K562 (cell line): ENCODE measurements around the gene AHCYL2. TPM values are rescaled to one million over a fixed set of nuclear protein-coding genes. Genes with fewer than 3 reads are reported as not detected.

Source experiments
- C11orf30 ChIP-seq: fragments of 450-650 bp; IDR thresholded peaks from 2 replicates; pipeline ENCODE4 v1.6.1; 2016; ENCODE audit warnings: low read depth, mild to moderate bottlenecking
- CC2D1A ChIP-seq: fragments of 450-650 bp; IDR thresholded peaks from 2 replicates; pipeline ENCODE4 v1.6.1; 2017; ENCODE audit warnings: mild to moderate bottlenecking
- CCNT2 ChIP-seq: IDR thresholded peaks from 2 replicates; pipeline ENCODE4 v1.6.1; 2011; ENCODE audit warnings: borderline replicate concordance, low read depth, mild to moderate bottlenecking, moderate library complexity, mixed read lengths, low read length; ENCODE audit not compliant: insufficient read length; ENCODE audit errors: extremely low read depth
- CREM ChIP-seq: IDR thresholded peaks from 2 replicates; pipeline ENCODE4 v1.6.1; 2014; ENCODE audit warnings: antibody characterized with exemption, low read depth
- MAZ ChIP-seq, 2 experiments: fragments of 450-650 bp in 1 of 2; sonication (generic) in 1 of 2; formaldehyde crosslinking; IDR thresholded peaks in 1 of 2; conservative IDR thresholded peaks in 1 of 2; 2 replicates each; pipeline versions ENCODE4 v1.4.0 to v1.5.0; 2020; ENCODE audit warnings: mild to moderate bottlenecking in 1 of 2, missing genetic modification reagents in 1 of 2
- SMC3 ChIP-seq: conservative IDR thresholded peaks from 2 replicates; pipeline ENCODE4 v1.6.1; 2011; ENCODE audit warnings: low read depth, low read length, improper control_type of control experiment; ENCODE audit not compliant: insufficient read depth
- ZNF668 ChIP-seq: fragments of 250-450 bp; sonication (Bioruptor Pico); IDR thresholded peaks from 2 replicates; pipeline ENCODE4 v1.8.0; 2022; ENCODE audit warnings: mild to moderate bottlenecking, inconsistent platforms
- polyA plus RNA-seq, 8 experiments: library from polyadenylated mRNA; depleted of rRNA in 4 of 8; stranded (reverse) in 5 of 8; unstranded in 3 of 8; fragments of >200 nt; fragmentation: Nextera tagmentation in 2 of 8; fragmentation: Illumina TruSeq in 1 of 8; extraction: Ambion mirVana in 2 of 8; extraction: Trizol in 1 of 8; gene quantifications; 2 replicates each; pipeline versions ENCODE4 v1.2.1 to v1.2.3, GENCODE V29; 2011 to 2014; ENCODE audit warnings: inconsistent platforms in 1 of 8, missing spikeins in 1 of 8
- total RNA-seq, 7 experiments: library from RNA; depleted of rRNA in 6 of 7; stranded (reverse); fragments of >200 nt in 6 of 7; fragmentation: Illumina TruSeq in 2 of 7; extraction: Trizol in 2 of 7; gene quantifications; 2 replicates each; pipeline versions ENCODE4 v1.2.1 to v1.2.3, GENCODE V29; 2011 to 2021; ENCODE audit warnings: low replicate concordance in 1 of 7
- TF ChIP-seq, protein P1 (sequence below): fragments of 450-650 bp; formaldehyde crosslinking; IDR thresholded peaks from 2 replicates; pipeline ENCODE4 v1.4.0; 2020; ENCODE audit warnings: mild to moderate bottlenecking, moderate library complexity
- TF ChIP-seq, protein P2 (sequence below): IDR thresholded peaks from 2 replicates; pipeline ENCODE4 v1.6.1; 2012; ENCODE audit warnings: low read depth, low read length, improper control_type of control experiment, borderline replicate concordance
- TF ChIP-seq, protein P3 (sequence below): sonication (generic); formaldehyde crosslinking; IDR thresholded peaks from 2 replicates; pipeline ENCODE4 v1.8.1; 2023; ENCODE audit warnings: mild to moderate bottlenecking, missing genetic modification reagents
- TF ChIP-seq, protein P4 (sequence below), 2 experiments: IDR thresholded peaks in 1 of 2; conservative IDR thresholded peaks in 1 of 2; 2 replicates each; pipeline ENCODE4 v1.6.1; 2016; ENCODE audit warnings: low read depth in 2 of 2, mild to moderate bottlenecking in 1 of 2, missing compliant biosample characterization in 1 of 2, missing genetic modification characterization in 1 of 2, moderate library complexity in 1 of 2

AHCYL2 gene
- total and polyA plus RNA-seq, 9 of the 15 experiments (the other 6 are each of a cell fraction or from before 2014, with no cell fraction given), result 0.93 to 10.5 (median 5.2) TPM

DNA sequence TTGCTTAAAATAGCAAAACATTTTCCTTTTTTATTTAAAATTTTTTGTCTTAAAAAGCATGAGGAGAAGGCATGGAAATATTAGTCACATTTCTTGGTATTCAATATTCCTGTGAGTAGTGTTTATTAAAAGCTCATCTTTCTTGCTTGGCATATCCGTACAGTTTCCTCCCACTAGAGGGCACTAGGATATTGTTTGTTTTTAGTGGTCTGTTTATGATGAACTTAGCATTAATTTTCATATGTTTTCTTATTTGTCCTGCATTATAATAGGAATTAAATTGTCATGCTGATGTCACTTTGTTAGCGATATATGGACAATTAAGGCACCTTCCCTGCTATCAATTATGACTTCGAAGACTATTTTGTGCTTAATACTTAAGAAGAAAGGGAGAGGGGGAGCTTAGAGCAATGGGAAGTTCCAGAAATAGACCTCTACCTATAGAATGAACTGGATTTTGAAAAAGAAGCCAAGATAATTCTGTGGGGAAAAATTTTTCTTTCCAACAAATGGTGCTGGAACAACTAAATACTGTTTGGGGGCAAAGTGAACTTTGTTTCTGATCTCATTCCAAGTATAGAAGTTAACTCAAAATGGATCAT lies 118.4 kb downstream of the AHCYL2 start (continued):
- TF ChIP-seq CCNT2 (no peak), SMC3 (peak; percentile 86), C11orf30 (peak; percentile 66), MAZ (CRISPR knock-in tag; conservative IDR thresholded peaks at IDR 0.05 in 1 of 2, IDR thresholded peaks at IDR 0.05 in 1 of 2) (0 out of 4 replicates have a peak, but pooled peaks of 1 of the 2 experiments have one; percentile 23), CC2D1A (peak; percentile 50; the same call in 1 of the 2 replicates), ZNF668 (CRISPR knock-in tag) (0 out of 2 replicates have a peak, but pooled peaks have one; percentile 39), CREM (no peak)
- TF ChIP-seq, protein P1, sequence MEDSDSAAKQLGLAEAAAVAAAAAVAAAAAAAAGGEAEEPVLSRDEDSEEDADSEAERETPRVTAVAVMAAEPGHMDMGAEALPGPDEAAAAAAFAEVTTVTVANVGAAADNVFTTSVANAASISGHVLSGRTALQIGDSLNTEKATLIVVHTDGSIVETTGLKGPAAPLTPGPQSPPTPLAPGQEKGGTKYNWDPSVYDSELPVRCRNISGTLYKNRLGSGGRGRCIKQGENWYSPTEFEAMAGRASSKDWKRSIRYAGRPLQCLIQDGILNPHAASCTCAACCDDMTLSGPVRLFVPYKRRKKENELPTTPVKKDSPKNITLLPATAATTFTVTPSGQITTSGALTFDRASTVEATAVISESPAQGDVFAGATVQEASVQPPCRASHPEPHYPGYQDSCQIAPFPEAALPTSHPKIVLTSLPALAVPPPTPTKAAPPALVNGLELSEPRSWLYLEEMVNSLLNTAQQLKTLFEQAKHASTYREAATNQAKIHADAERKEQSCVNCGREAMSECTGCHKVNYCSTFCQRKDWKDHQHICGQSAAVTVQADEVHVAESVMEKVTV, result peak; percentile 81
- TF ChIP-seq, protein P2, sequence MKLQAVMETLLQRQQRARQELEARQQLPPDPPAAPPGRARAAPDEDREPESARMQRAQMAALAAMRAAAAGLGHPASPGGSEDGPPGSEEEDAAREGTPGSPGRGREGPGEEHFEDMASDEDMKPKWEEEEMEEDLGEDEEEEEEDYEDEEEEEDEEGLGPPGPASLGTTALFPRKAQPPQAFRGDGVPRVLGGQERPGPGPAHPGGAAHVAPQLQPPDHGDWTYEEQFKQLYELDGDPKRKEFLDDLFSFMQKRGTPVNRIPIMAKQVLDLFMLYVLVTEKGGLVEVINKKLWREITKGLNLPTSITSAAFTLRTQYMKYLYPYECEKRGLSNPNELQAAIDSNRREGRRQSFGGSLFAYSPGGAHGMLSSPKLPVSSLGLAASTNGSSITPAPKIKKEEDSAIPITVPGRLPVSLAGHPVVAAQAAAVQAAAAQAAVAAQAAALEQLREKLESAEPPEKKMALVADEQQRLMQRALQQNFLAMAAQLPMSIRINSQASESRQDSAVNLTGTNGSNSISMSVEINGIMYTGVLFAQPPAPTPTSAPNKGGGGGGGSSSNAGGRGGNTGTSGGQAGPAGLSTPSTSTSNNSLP, result peak; percentile 73; the same call in 1 of the 2 replicates
- TF ChIP-seq, protein P3, sequence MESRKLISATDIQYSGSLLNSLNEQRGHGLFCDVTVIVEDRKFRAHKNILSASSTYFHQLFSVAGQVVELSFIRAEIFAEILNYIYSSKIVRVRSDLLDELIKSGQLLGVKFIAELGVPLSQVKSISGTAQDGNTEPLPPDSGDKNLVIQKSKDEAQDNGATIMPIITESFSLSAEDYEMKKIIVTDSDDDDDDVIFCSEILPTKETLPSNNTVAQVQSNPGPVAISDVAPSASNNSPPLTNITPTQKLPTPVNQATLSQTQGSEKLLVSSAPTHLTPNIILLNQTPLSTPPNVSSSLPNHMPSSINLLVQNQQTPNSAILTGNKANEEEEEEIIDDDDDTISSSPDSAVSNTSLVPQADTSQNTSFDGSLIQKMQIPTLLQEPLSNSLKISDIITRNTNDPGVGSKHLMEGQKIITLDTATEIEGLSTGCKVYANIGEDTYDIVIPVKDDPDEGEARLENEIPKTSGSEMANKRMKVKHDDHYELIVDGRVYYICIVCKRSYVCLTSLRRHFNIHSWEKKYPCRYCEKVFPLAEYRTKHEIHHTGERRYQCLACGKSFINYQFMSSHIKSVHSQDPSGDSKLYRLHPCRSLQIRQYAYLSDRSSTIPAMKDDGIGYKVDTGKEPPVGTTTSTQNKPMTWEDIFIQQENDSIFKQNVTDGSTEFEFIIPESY (CRISPR knock-in tag), result peak; percentile 16; the same call in 1 of the 2 replicates
- TF ChIP-seq, protein P4, sequence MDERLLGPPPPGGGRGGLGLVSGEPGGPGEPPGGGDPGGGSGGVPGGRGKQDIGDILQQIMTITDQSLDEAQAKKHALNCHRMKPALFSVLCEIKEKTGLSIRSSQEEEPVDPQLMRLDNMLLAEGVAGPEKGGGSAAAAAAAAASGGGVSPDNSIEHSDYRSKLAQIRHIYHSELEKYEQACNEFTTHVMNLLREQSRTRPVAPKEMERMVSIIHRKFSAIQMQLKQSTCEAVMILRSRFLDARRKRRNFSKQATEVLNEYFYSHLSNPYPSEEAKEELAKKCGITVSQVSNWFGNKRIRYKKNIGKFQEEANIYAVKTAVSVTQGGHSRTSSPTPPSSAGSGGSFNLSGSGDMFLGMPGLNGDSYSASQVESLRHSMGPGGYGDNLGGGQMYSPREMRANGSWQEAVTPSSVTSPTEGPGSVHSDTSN (CRISPR knock-in tag; IDR thresholded peaks at IDR 0.05; ENCODE audit: low read depth), result no peak
- TF ChIP-seq, protein P4 (tag; conservative IDR thresholded peaks at IDR 0.05; ENCODE audit: low read depth), result peak; percentile 45; the same call in 1 of the 2 replicates
